ENCODE results near the gene EMCN. TPM values are rescaled to one million over a fixed set of nuclear protein-coding genes. Genes with fewer than 3 reads are reported as not detected.

Gene EMCN
- polyA plus RNA-seq, 3 donors, result not detected

- H3K4me1 Mint-ChIP-seq, result no peaks in the 10 kb centered on the region
- H3K27me3 Mint-ChIP-seq (ENCODE audit: low read depth in 3 of 3), result no peaks in the 10 kb centered on the region
- no peak for DNase-seq
- no peak overlapping the region for H3K9ac ChIP-seq (ENCODE audit: insufficient read depth, low read length, poor library complexity, severe bottlenecking)
- no peak overlapping the region for H3K27ac ChIP-seq (ENCODE audit: low read depth in 1 of 2, low read length in 2 of 2)
- no peaks in the 10 kb centered on the region for H3K27me3 ChIP-seq (ENCODE audit: control insufficient read depth in 2 of 2, insufficient read depth in 2 of 2, low read length in 2 of 2)
- H3K4me3 ChIP-seq (replicated peaks in 1 of 3; ENCODE audit: low read depth in 2 of 3, low read length in 3 of 3), result no peak overlapping the region
- H3K27ac Mint-ChIP-seq, result no peak overlapping the region
- no peak overlapping the region for H3K4me3 Mint-ChIP-seq
- H2AFZ ChIP-seq (ENCODE audit: insufficient read depth, low read depth, low read length, poor library complexity, severe bottlenecking), result no peak overlapping the region
- peaks cover 0 to 2% (median 0%) of the 10 kb centered on the region in 7 donors for H3K9me3 Mint-ChIP-seq
- H3K36me3 Mint-ChIP-seq, result no peaks in the 10 kb centered on the region
- TF ChIP-seq, protein P1, sequence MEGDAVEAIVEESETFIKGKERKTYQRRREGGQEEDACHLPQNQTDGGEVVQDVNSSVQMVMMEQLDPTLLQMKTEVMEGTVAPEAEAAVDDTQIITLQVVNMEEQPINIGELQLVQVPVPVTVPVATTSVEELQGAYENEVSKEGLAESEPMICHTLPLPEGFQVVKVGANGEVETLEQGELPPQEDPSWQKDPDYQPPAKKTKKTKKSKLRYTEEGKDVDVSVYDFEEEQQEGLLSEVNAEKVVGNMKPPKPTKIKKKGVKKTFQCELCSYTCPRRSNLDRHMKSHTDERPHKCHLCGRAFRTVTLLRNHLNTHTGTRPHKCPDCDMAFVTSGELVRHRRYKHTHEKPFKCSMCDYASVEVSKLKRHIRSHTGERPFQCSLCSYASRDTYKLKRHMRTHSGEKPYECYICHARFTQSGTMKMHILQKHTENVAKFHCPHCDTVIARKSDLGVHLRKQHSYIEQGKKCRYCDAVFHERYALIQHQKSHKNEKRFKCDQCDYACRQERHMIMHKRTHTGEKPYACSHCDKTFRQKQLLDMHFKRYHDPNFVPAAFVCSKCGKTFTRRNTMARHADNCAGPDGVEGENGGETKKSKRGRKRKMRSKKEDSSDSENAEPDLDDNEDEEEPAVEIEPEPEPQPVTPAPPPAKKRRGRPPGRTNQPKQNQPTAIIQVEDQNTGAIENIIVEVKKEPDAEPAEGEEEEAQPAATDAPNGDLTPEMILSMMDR (IDR thresholded peaks at IDR 0.05), result no peak
- H3K4me1 ChIP-seq (ENCODE audit: control insufficient read depth in 1 of 2, insufficient read depth in 2 of 2, low read length in 2 of 2), result no peaks in the 10 kb centered on the region
- H3K4me2 ChIP-seq (replicated peaks; ENCODE audit: extremely low read depth, low read length, poor library complexity, severe bottlenecking), result no peak overlapping the region
- no peaks in the 10 kb centered on the region for H3K36me3 ChIP-seq (replicated peaks in 1 of 2; ENCODE audit: control insufficient read depth in 1 of 2, insufficient read depth in 2 of 2, low read length in 2 of 2)
- no peaks in the 10 kb centered on the region for H4K20me1 ChIP-seq (ENCODE audit: insufficient read depth, low read length)
- intact Hi-C loops (cut with micrococcal nuclease), result no loop called here
- peaks cover 0 to under 1% of the 10 kb centered on the region in 2 donors for H3K9me3 ChIP-seq (replicated peaks in 1 of 2; ENCODE audit: control insufficient read depth in 1 of 2, insufficient read depth in 1 of 2, low read length in 2 of 2)
- H3K79me2 ChIP-seq (ENCODE audit: insufficient read depth, low read length), result no peaks in the 10 kb centered on the region
Observed at GRCh38 chr4:100497791-100498190, 20.0 kb downstream of the EMCN start.

- no CpG with 5 or more reads among the region's 1 CpG for WGBS (ENCODE audit: insufficient coverage)
- DNase-seq, result no peak
- no peaks in the 10 kb centered on the region for H3K27me3 ChIP-seq (ENCODE audit: control insufficient read depth in 2 of 2, insufficient read depth in 2 of 2, low read length in 2 of 2)
- Mint-ChIP-seq H3K36me3 (no peaks in the 10 kb centered on the region), H3K27me3 (ENCODE audit: low read depth in 3 of 3) (no peaks in the 10 kb centered on the region), H3K9me3 (peaks cover 0 to 11% (median 4%) of the 10 kb centered on the region in 7 donors), H3K4me1 (no peaks in the 10 kb centered on the region), H3K4me3 (no peak overlapping the region), H3K27ac (no peak overlapping the region)
- H3K9me3 ChIP-seq (replicated peaks in 1 of 2; ENCODE audit: control insufficient read depth in 1 of 2, insufficient read depth in 1 of 2, low read length in 2 of 2), result peaks cover 8 to 10% of the 10 kb centered on the region in 2 donors
- no peaks in the 10 kb centered on the region for H3K4me1 ChIP-seq (ENCODE audit: control insufficient read depth in 1 of 2, insufficient read depth in 2 of 2, low read length in 2 of 2)
- no peak overlapping the region for H2AFZ ChIP-seq (ENCODE audit: insufficient read depth, low read depth, low read length, poor library complexity, severe bottlenecking)
- TF ChIP-seq, protein P1 (IDR thresholded peaks at IDR 0.05), result no peak
- H3K79me2 ChIP-seq (ENCODE audit: insufficient read depth, low read length), result no peaks in the 10 kb centered on the region
- no peak overlapping the region for H3K4me2 ChIP-seq (replicated peaks; ENCODE audit: extremely low read depth, low read length, poor library complexity, severe bottlenecking)
- H3K4me3 ChIP-seq (replicated peaks in 1 of 3; ENCODE audit: low read depth in 2 of 3, low read length in 3 of 3), result no peak overlapping the region
- H3K27ac ChIP-seq (ENCODE audit: low read depth in 1 of 2, low read length in 2 of 2), result no peak overlapping the region
- intact Hi-C loops (cut with micrococcal nuclease), result no loop called here
- H3K9ac ChIP-seq (ENCODE audit: insufficient read depth, low read length, poor library complexity, severe bottlenecking), result no peak overlapping the region
- H3K36me3 ChIP-seq (replicated peaks in 1 of 2; ENCODE audit: control insufficient read depth in 1 of 2, insufficient read depth in 2 of 2, low read length in 2 of 2), result no peaks in the 10 kb centered on the region
- no peaks in the 10 kb centered on the region for H4K20me1 ChIP-seq (ENCODE audit: insufficient read depth, low read length)
Observed at GRCh38 chr4:100495074-100495473, 22.7 kb downstream of the EMCN start.

Measured in CD14-positive monocyte (primary cell).